ENCODE data around the gene CDK7.

- TF ChIP-seq POLR2A (IDR thresholded peaks at IDR 0.05), result no peak
- no peak for TF ChIP-seq CTCF (IDR thresholded peaks at IDR 0.05)
Observed at GRCh38 chr5:69212022-69212421, 22.7 kb upstream of the CDK7 start.

Measured in thyroid gland (tissue), 4 donors.